ENCODE results near the gene ZNF358. TPM values are rescaled to one million over a fixed set of nuclear protein-coding genes. Genes with fewer than 3 reads are reported as not detected.
"Not testable (repeated sequence)": the region's sequence is repeated elsewhere in the genome, so short reads cannot be mapped to it uniquely, and the experiment has no call there.

ZNF358 gene
- total RNA-seq, 5 donors from 2014 or later (not counting 1 experiment from before 2014, with no cell fraction given): 4.3 to 10.3 (median 8.5) TPM

GRCh38 chr19:7533925-7534480 is 18.1 kb downstream of the ZNF358 start:
- Mint-ChIP-seq H3K4me3 (peak overlapping the region; percentile 90 to 97 (median 91)), H3K9me3 (no peaks in the 10 kb centered on the region), H3K36me3 (peaks cover 8% of the 10 kb centered on the region), H3K27me3 (no peaks in the 10 kb centered on the region), H3K27ac (peak overlapping the region; percentile 73 to 86), H3K4me1 (peaks cover 13 to 22% (median 21%) of the 10 kb centered on the region in 3 donors)
- ChIA-PET POLR2A (no interaction called here), CTCF (interaction anchor here in 1 of 2 donors (1.1 kb wide), 1 partner anchor 11 kb away, joined by 3 read pairs; no protein-coding TSS in a partner anchor)
- peak overlapping the region; percentile 81 for H3K27ac ChIP-seq (ENCODE audit: low read length)
- no peaks in the 10 kb centered on the region for H3K9me3 ChIP-seq
- DNase-seq (peak; percentile 70 to 90 (median 81)), ATAC-seq (replicated peaks in 1 of 4) (peak; percentile 57 to 64 (median 61))
- H3K36me3 ChIP-seq (ENCODE audit: control insufficient read depth in 2 of 2, extremely low read depth in 1 of 2, insufficient read depth in 1 of 2, low read length in 1 of 2): peaks cover 0 to 6% of the 10 kb centered on the region in 2 donors
- 0% methylated on average over 30 of the region's 41 CpGs for WGBS (ENCODE audit: insufficient coverage)
- H3K27me3 ChIP-seq (replicated peaks in 1 of 2; ENCODE audit: control insufficient read depth in 2 of 2, extremely low read depth in 1 of 2, insufficient read depth in 2 of 2, low read length in 1 of 2): no peaks in the 10 kb centered on the region
- H3K4me1 ChIP-seq (ENCODE audit: control insufficient read depth in 1 of 2, extremely low read depth in 1 of 2, insufficient read depth in 2 of 2, low read length in 2 of 2): peaks cover 9 to 32% of the 10 kb centered on the region in 2 experiments
- H3K4me3 ChIP-seq (ENCODE audit: control insufficient read depth in 1 of 2, extremely low read depth in 1 of 2, low read length in 1 of 2): peak overlapping the region; percentile 96 to 97

- 0% methylated on average over 22 of the region's 27 CpGs for WGBS (ENCODE audit: insufficient coverage)
- DNase-seq: peak in 18 of 35 experiments; percentile 15 to 56 (median 26)
- H3K9me3 Mint-ChIP-seq: no peaks in the 10 kb centered on the region
- CTCF ChIA-PET: interaction anchor here in 1 of 2 donors (1.0 to 1.1 kb wide), 2 partner anchors 12 to 335 kb away, joined by 3 read pairs; no protein-coding TSS in a partner anchor
- H3K4me3 ChIP-seq (ENCODE audit: control insufficient read depth in 1 of 2, extremely low read depth in 1 of 2, low read length in 1 of 2): peak overlapping the region; percentile 96 to 97
- H3K9me3 ChIP-seq: no peaks in the 10 kb centered on the region
- H3K27ac ChIP-seq (ENCODE audit: low read length): peak overlapping the region; percentile 81
- peak overlapping the region; percentile 73 to 86 for H3K27ac Mint-ChIP-seq
- no peaks in the 10 kb centered on the region for H3K27me3 ChIP-seq (replicated peaks in 1 of 2; ENCODE audit: control insufficient read depth in 2 of 2, extremely low read depth in 1 of 2, insufficient read depth in 2 of 2, low read length in 1 of 2)
- peaks cover 6% of the 10 kb centered on the region for H3K36me3 Mint-ChIP-seq
- ATAC-seq (replicated peaks in 1 of 4): peak; percentile 15 to 31 (median 17)
- POLR2A ChIA-PET: no interaction called here
- H3K36me3 ChIP-seq (ENCODE audit: control insufficient read depth in 2 of 2, extremely low read depth in 1 of 2, insufficient read depth in 1 of 2, low read length in 1 of 2): peaks cover 0 to 6% of the 10 kb centered on the region in 2 donors
- H3K4me3 Mint-ChIP-seq: peak overlapping the region; percentile 90 to 97 (median 91)
- peaks cover 9 to 32% of the 10 kb centered on the region in 2 experiments for H3K4me1 ChIP-seq (ENCODE audit: control insufficient read depth in 1 of 2, extremely low read depth in 1 of 2, insufficient read depth in 2 of 2, low read length in 2 of 2)
- no peaks in the 10 kb centered on the region for H3K27me3 Mint-ChIP-seq
- H3K4me1 Mint-ChIP-seq: peaks cover 13 to 22% (median 21%) of the 10 kb centered on the region in 3 donors
Observed at GRCh38 chr19:7534531-7535046, 18.7 kb downstream of the ZNF358 start.

GRCh38 chr19:7535047-7535997 is 19.4 kb downstream of the ZNF358 start, which contains the start of gene PNPLA6:
Gene PNPLA6, plus strand, starts transcription at chr19:7535717. Its CDS starts 72 bp downstream, at chr19:7535789.
- peak within 1 kb of the TSS; percentile 90 to 97 (median 91) for H3K4me3 Mint-ChIP-seq
- peaks cover 0 to 11% of the 10 kb centered on the region in 2 donors for H3K36me3 ChIP-seq (ENCODE audit: control insufficient read depth in 2 of 2, extremely low read depth in 1 of 2, insufficient read depth in 1 of 2, low read length in 1 of 2)
- 0% methylated on average over 76 of the region's 76 CpGs for whole genome bisulfite sequencing (ENCODE audit: insufficient coverage)

GRCh38 chr19:7535998-7536695 is 20.2 kb downstream of the ZNF358 start:
- H3K27me3 ChIP-seq (replicated peaks in 1 of 2; ENCODE audit: control insufficient read depth in 2 of 2, extremely low read depth in 1 of 2, insufficient read depth in 2 of 2, low read length in 1 of 2): no peaks in the 10 kb centered on the region
- H3K27ac Mint-ChIP-seq: peak overlapping the region; percentile 79 to 95
- ChIA-PET POLR2A (no interaction called here), CTCF (interaction anchor here (0.5 to 0.7 kb wide), 3 partner anchors 33 to 434 kb away, joined by 3 to 6 read pairs (median 3); no protein-coding TSS in a partner anchor)
- no peaks in the 10 kb centered on the region for H3K9me3 Mint-ChIP-seq
- no peak for DNase-seq
- H3K4me3 ChIP-seq (ENCODE audit: control insufficient read depth in 1 of 2, extremely low read depth in 1 of 2, low read length in 1 of 2): peak overlapping the region; percentile 96 to 97
- peaks cover 9 to 32% of the 10 kb centered on the region in 2 experiments for H3K4me1 ChIP-seq (ENCODE audit: control insufficient read depth in 1 of 2, extremely low read depth in 1 of 2, insufficient read depth in 2 of 2, low read length in 2 of 2)
- H3K36me3 Mint-ChIP-seq: peaks cover 9% of the 10 kb centered on the region
- H3K9me3 ChIP-seq: no peaks in the 10 kb centered on the region
- H3K4me3 Mint-ChIP-seq: peak overlapping the region; percentile 90 to 97 (median 91)
- ATAC-seq (replicated peaks in 1 of 4): no peak
- H3K4me1 Mint-ChIP-seq: peaks cover 13 to 22% (median 21%) of the 10 kb centered on the region in 3 donors
- peaks cover 0 to 19% of the 10 kb centered on the region in 2 donors for H3K36me3 ChIP-seq (ENCODE audit: control insufficient read depth in 2 of 2, extremely low read depth in 1 of 2, insufficient read depth in 1 of 2, low read length in 1 of 2)
- no peaks in the 10 kb centered on the region for H3K27me3 Mint-ChIP-seq
- peak overlapping the region; percentile 81 for H3K27ac ChIP-seq (ENCODE audit: low read length)
- 18% methylated on average over 21 of the region's 30 CpGs for WGBS (ENCODE audit: insufficient coverage)

More at GRCh38 chr19:7535047-7535997, 19.4 kb downstream of the ZNF358 start, which contains the start of gene PNPLA6:
- H3K9me3 Mint-ChIP-seq: no peaks in the 10 kb centered on the region
- DNase-seq (peak; percentile 78 to 95 (median 90)), ATAC-seq (replicated peaks in 1 of 4) (peak; percentile 79 to 86 (median 80))
- POLR2A ChIA-PET: no interaction called here
- H3K27ac ChIP-seq (ENCODE audit: low read length): peak within 1 kb of the TSS; percentile 81
- H3K36me3 Mint-ChIP-seq: peaks cover 9% of the 10 kb centered on the region
- no peaks in the 10 kb centered on the region for H3K27me3 ChIP-seq (replicated peaks in 1 of 2; ENCODE audit: control insufficient read depth in 2 of 2, extremely low read depth in 1 of 2, insufficient read depth in 2 of 2, low read length in 1 of 2)
- CTCF ChIA-PET: interaction anchor here (0.6 to 1.0 kb wide), 3 partner anchors 13 to 334 kb away, joined by 3 to 4 read pairs (median 3); partner anchors contain the start of gene MCOLN1 (in 1 of the 2)
- H3K27me3 Mint-ChIP-seq: no peaks in the 10 kb centered on the region
- peak within 1 kb of the TSS; percentile 86 to 95 for H3K27ac Mint-ChIP-seq
- H3K4me3 ChIP-seq (ENCODE audit: control insufficient read depth in 1 of 2, extremely low read depth in 1 of 2, low read length in 1 of 2): peak within 1 kb of the TSS; percentile 96 to 97
- H3K4me1 ChIP-seq (ENCODE audit: control insufficient read depth in 1 of 2, extremely low read depth in 1 of 2, insufficient read depth in 2 of 2, low read length in 2 of 2): peaks cover 9 to 32% of the 10 kb centered on the region in 2 experiments
- H3K9me3 ChIP-seq: no peaks in the 10 kb centered on the region
- peaks cover 13 to 22% (median 21%) of the 10 kb centered on the region in 3 donors for H3K4me1 Mint-ChIP-seq

- H3K4me3 Mint-ChIP-seq; POLR2A ChIA-PET; H3K4me3 ChIP-seq (ENCODE audit: control insufficient read depth in 1 of 2, extremely low read depth in 1 of 2, low read length in 1 of 2); H3K27ac ChIP-seq (ENCODE audit: low read length); H3K9me3 ChIP-seq; H3K9me3 Mint-ChIP-seq; H3K27me3 Mint-ChIP-seq; H3K27ac Mint-ChIP-seq; DNase-seq; H3K27me3 ChIP-seq (replicated peaks in 1 of 2; ENCODE audit: control insufficient read depth in 2 of 2, extremely low read depth in 1 of 2, insufficient read depth in 2 of 2, low read length in 1 of 2); ATAC-seq (replicated peaks in 1 of 4): not testable (repeated sequence)
- CTCF ChIA-PET: interaction anchor here in 1 of 2 donors (0.7 kb wide), 1 partner anchor 1155 kb away, joined by 3 read pairs; no protein-coding TSS in a partner anchor
- peaks cover 20% of the 10 kb centered on the region for H3K36me3 Mint-ChIP-seq
- Histone ChIP-seq H3K36me3 (ENCODE audit: control insufficient read depth in 2 of 2, extremely low read depth in 1 of 2, insufficient read depth in 1 of 2, low read length in 1 of 2) (peaks cover 6 to 45% of the 10 kb centered on the region in 2 donors), H3K4me1 (ENCODE audit: control insufficient read depth in 1 of 2, extremely low read depth in 1 of 2, insufficient read depth in 2 of 2, low read length in 2 of 2) (peaks cover 9 to 24% of the 10 kb centered on the region in 2 experiments)
- no CpG with 5 or more reads among the region's 5 CpGs for WGBS (ENCODE audit: insufficient coverage)
- peaks cover 13 to 17% (median 14%) of the 10 kb centered on the region in 3 donors for H3K4me1 Mint-ChIP-seq
Observed at GRCh38 chr19:7538990-7539389, 23.1 kb downstream of the ZNF358 start.

All from T-cell (primary cell).